Measurements from ENCODE around the gene VSTM4.

- no peak for TF ChIP-seq CTCF (conservative IDR thresholded peaks at IDR 0.05; ENCODE audit: low read length)
- no peak for TF ChIP-seq EZH2phosphoT487 (IDR thresholded peaks at IDR 0.05; ENCODE audit: borderline replicate concordance, low read depth, low read length)
These were observed 10.2 kb downstream of the VSTM4 start for GRCh38 chr10:49105076-49105475.
